Measurements from ENCODE around the gene SELPLG.
"Not testable (repeated sequence)": the region's sequence is repeated elsewhere in the genome, so short reads cannot be mapped to it uniquely, and the experiment has no call there.

Gene SELPLG

DNA sequence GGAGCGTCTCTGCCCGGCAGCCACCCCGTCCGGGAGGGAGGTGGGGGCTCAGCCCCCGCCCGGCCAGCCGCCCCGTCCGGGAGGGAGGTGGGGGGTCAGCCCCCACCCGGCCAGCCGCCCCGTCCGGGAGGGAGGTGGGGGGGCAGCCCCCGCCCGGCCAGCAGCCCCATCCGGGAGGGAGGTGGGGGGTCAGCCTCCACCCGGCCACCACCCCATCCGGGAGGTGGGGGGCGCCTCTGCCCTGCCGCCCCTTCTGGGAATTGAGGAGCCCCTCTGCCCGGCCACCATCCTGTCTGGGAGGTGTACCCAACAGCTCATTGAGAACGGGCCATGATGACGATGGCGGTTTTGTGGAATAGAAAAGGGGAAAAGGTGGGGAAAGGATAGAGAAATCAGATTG lies 22.6 kb upstream of the SELPLG start:
- DNase-seq (ENCODE audit: low spot score); FAIRE-seq: not testable (repeated sequence)

GRCh38 chr12:108655812-108656175 lies 22.1 kb upstream of the SELPLG start:
- not testable (repeated sequence) for DNase-seq (ENCODE audit: low spot score); FAIRE-seq

GRCh38 chr12:108654622-108655021 lies 20.9 kb upstream of the SELPLG start:
- FAIRE-seq; DNase-seq (ENCODE audit: low spot score): not testable (repeated sequence)

- no peak for DNase-seq (ENCODE audit: low spot score)
- no peak for FAIRE-seq
These were observed 20.2 kb upstream of the SELPLG start for GRCh38 chr12:108653922-108654321.

- FAIRE-seq, result no peak
- no peak for DNase-seq (ENCODE audit: low spot score)
These were observed 19.4 kb upstream of the SELPLG start for GRCh38 chr12:108653082-108653516.

GRCh38 chr12:108650083-108650482 lies 16.4 kb upstream of the SELPLG start:
- DNase-seq (ENCODE audit: low spot score) (no peak), FAIRE-seq (no peak)

GRCh38 chr12:108649669-108650068 lies 16.0 kb upstream of the SELPLG start:
- DNase-seq (ENCODE audit: low spot score) (peak; percentile 56), FAIRE-seq (peak; percentile 14)

- DNase-seq (ENCODE audit: low spot score), result no peak
- no peak for FAIRE-seq
These were observed 15.4 kb upstream of the SELPLG start for GRCh38 chr12:108649126-108649525.

DNA sequence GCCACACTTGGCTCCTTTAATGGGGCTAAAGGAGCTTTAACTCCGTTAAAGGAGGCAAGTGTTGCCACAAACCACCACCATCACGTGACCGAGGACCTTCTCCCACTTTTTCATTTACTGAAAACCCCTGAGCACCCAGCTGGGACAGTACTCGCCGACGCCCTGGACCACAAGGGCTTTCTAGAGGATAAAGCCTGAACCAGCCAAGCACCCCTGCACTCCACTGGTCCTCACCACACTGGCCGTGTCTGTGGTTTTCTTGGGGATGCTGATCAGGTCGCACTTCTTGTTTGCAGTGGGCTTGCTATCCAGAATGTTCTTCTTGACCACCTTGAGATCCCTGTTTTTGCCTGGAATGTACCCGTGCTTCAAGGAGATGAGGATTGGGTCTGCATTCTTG lies 14.7 kb upstream of the SELPLG start:
- DNase-seq (ENCODE audit: low spot score) (no peak), FAIRE-seq (no peak)

DNA sequence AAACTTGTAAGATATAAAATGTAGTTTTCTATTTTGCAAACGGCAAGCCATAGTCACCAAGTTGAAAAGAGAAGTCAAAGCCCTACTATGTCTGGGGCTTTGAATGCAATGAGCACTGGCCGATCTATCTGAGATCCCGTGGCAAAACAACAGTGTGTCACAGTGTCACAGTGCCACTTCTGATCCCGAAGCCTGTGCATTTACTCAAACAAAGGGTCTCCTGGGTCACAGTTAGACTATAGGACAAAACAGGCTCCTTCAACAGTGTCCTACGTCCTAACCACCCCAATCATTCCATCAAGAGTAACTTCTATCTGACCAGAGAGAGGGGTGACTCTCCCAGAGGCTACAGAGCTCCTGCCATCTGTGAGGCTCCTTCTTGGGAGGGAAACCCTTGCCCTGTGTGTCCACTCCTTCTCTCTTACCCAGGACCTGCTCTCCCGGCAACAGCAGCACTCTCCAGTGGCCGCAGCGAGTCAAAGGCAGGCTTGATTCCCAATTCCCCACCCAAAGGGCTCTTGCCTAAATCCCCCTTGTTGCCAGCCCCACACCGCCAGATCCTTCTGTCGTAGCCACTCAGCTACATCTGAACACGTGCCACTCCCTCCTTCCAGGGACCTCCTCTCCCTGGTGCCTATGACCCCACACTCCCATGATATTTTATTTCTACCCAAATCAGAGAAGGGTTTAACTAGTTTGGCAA lies 14.0 kb upstream of the SELPLG start:
- no peak for FAIRE-seq

DNA sequence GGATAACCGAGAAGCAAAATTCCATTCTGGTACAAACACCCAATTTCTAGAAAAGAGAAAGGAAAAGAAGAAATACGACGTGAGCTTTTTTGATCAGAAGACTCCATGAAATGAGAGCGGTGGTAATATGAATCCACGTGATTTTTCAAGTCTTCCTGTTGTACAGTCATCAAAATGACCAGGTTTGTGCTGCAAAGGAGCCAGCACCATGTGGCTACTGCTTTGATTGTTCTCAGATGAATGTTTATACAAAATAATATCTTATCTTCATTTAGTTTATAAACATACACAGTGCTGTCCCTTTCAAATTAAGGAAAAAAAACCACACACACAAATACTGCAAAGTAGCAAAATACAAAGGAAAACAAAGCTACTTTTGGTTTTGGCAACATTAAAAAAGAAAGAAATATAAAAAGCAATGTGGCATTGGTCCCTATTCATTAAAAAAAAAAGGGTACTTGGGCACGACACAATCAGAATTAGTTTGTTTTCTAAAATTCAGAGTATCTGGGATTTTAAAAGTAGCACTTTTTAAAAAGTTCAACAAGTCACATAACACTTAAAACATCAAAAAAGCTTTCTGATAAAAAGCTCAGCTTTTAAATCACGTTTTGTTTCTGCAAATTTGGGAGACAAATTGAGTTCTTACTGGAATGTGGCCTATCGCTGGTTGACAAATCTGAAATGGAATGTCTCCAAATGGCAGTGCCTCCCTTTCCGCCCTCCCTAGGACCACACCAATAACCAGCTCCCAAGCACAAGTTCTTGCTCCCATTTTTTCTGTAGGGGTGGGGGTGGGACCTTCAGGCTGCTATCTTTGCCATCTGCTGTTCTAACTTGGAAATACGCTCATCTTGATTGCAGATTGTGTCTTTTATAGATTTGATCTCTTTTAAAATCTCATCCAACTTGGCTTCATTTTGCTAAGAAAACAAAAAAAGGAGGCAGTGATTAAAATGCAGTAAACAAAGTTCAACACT lies 13.2 kb upstream of the SELPLG start:
- no peak for FAIRE-seq
- DNase-seq (ENCODE audit: low spot score), result no peak

More for the DNA sequence above, 14.0 kb upstream of the SELPLG start:
- no peak for DNase-seq (ENCODE audit: low spot score)

- FAIRE-seq (no peak), DNase-seq (ENCODE audit: low spot score) (no peak)
These were observed 12.2 kb upstream of the SELPLG start for GRCh38 chr12:108645686-108646599.

DNA sequence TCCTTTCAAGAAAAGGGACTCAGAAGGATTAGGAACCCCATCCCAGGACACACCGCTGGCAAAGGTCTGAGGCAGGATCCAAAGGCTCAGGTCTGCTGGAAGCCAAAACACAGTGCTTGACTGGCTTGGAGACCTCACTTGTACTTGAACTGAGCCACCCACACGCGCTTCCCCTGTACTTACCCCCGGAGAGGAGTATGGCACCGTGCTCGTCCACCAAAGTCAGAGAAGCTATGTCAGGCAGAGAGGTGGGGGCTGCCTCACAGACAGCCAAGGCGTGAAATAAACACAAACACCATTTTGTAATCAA lies 11.1 kb upstream of the SELPLG start:
- FAIRE-seq (no peak), DNase-seq (ENCODE audit: low spot score) (no peak)

- FAIRE-seq, result peak; percentile 78
- peak; percentile 70 for DNase-seq (ENCODE audit: low spot score)
These were observed 10.5 kb upstream of the SELPLG start for GRCh38 chr12:108643941-108644810.

- FAIRE-seq (no peak), DNase-seq (ENCODE audit: low spot score) (no peak)
These were observed 9.4 kb upstream of the SELPLG start for GRCh38 chr12:108642899-108643654.

DNA sequence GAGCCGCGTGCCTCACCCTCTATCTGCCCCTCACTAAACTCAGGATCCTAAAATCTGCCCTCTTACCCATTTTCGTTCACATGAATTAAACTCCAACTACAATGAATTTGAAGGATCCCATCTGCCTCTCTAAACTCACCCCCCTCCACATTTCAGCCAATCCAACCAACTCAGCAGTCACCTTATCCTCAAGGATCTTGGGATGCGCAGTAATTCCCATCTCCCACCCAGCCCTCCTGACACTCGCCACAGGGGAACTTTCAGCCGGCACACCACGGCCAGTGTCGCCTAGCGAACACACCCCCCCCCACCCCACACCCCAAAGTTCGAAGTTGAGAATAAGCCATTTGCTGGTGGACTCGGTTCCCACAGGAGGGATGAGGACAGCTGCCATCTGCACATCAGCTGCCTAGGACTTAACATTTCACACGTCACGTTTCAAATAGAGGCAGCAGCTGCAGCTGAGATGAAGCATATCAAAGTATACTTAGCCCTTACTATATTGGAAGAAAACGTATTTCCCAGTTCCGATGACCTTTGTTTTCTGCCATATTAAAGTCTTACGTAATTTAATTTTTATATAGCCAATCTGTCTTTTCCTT lies 8.7 kb upstream of the SELPLG start:
- no peak for DNase-seq (ENCODE audit: low spot score)
- no peak for FAIRE-seq

GRCh38 chr12:108641446-108642268 lies 8.0 kb upstream of the SELPLG start:
- no peak for DNase-seq (ENCODE audit: low spot score)
- no peak for FAIRE-seq

DNA sequence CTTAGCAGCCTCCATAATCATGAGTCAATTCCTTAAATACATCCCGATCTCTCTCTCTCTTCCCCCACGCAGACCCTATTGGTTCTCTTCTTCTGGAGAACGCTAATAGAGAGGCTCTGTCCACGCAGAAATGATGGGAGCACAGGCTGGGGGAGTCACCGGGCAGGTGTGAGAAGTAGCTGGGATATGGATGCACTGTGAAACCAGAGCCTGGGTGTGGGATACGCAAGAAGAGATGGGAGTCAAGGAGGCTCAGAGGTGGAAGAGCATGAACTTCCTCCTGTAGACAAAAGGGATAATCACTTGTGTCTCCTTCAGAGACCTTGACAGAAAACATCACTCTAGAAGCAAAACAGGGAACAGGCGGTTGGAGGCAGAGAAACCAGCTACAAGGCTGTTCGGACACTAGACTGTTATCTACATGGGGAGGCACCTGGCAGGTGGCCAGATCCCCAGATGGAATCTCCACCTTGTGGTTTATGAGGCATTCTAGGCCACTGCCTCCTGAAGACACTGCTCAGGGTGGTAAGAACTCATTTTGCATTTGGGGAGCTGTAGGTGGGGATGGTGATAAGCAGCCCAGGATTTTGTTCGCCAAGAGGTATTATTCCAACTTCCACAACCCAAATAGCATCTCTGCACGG lies 7.2 kb upstream of the SELPLG start:
- FAIRE-seq (no peak), DNase-seq (ENCODE audit: low spot score) (peak; percentile 52)
